GM12878 (cell line): ENCODE results near the gene ATP6V0C. TPM values are rescaled to one million over a fixed set of nuclear protein-coding genes. Genes with fewer than 3 reads are reported as not detected.

ENCODE experiments used
- ATAC-seq: fragments of 200-7000 bp; cut with Tn5 transposase; 3 replicates; pipeline ENCODE4 v1.9.1; 2020; ENCODE audit warnings: mild to moderate bottlenecking, moderate library complexity
- BruUV-seq: library from RNA; stranded (reverse); fragments of 400-500 nt; replicated peaks from 2 replicates; lab custom pipeline; 2021; lab: Mats Ljungman, UMichigan
- CTCF ChIA-PET: fragments of 300-600 bp; sonication (Branson Sonifier 250); formaldehyde crosslinking; extraction: SDS; loops from one replicate; lab custom pipeline; 2021; ENCODE audit warnings: inconsistent platforms; lab: Yijun Ruan, JAX
- POLR2A ChIA-PET: fragments of 350-600 bp; formaldehyde crosslinking; extraction: SDS; loops from one replicate; lab custom pipeline; 2021; ENCODE audit warnings: inconsistent platforms; lab: Charles Lee
- RAD21 ChIA-PET: fragments of 300-600 bp; sonication (Branson Sonifier 250); formaldehyde crosslinking; loops from one replicate; lab custom pipeline; 2023; ENCODE audit warnings: antibody characterized with exemption; ENCODE audit not compliant: unreplicated experiment; lab: Charles Lee
- SMC1A ChIA-PET: fragments of 300-600 bp; sonication (Branson Sonifier 250); formaldehyde crosslinking; loops from one replicate; lab custom pipeline; 2023; ENCODE audit not compliant: unreplicated experiment, uncharacterized antibody; lab: Charles Lee
- DNase-seq: peaks from one replicate; pipeline ENCODE4 v3.0.0-alpha.2; 2011; ENCODE audit warnings: low read depth, low spot score
- FAIRE-seq: peaks from 3 replicates; lab custom pipeline; 2011; peaks lifted over from hg19 to GRCh38; lab: Jason Lieb, UNC
- H2AFZ ChIP-seq: 2 replicates; pipeline ENCODE4 v1.6.0; 2011; ENCODE audit warnings: low read depth, low read length, control low read depth; ENCODE audit not compliant: control insufficient read depth
- H3K27ac ChIP-seq: 2 replicates; pipeline ENCODE4 v1.5.1; 2011; ENCODE audit warnings: control low read depth; ENCODE audit not compliant: control insufficient read depth, insufficient read depth
- H3K27me3 ChIP-seq, 2 experiments: replicated peaks in 1 of 2; 2 replicates each; pipeline versions ENCODE4 v1.6.0 to v1.6.1; 2011; ENCODE audit warnings: low read length in 1 of 2; ENCODE audit not compliant: control insufficient read depth in 2 of 2, insufficient read depth in 2 of 2
- H3K36me3 ChIP-seq, 2 experiments: 2 replicates each; pipeline ENCODE4 v1.5.1; 2011; ENCODE audit warnings: low read length in 1 of 2; ENCODE audit not compliant: control insufficient read depth in 2 of 2, insufficient read depth in 2 of 2
- H3K4me1 ChIP-seq: 2 replicates; pipeline ENCODE4 v1.6.1; 2011; ENCODE audit warnings: mild to moderate bottlenecking, low read length, moderate library complexity, mixed read lengths; ENCODE audit not compliant: control insufficient read depth, insufficient read depth
- H3K4me2 ChIP-seq: 2 replicates; pipeline ENCODE4 v1.6.0; 2011; ENCODE audit warnings: control low read depth; ENCODE audit not compliant: control insufficient read depth, insufficient read depth
- H3K4me3 ChIP-seq: fragments of 200-600 bp; sonication (generic); 2 replicates; pipeline ENCODE4 v1.5.1; 2016
- H3K79me2 ChIP-seq: 2 replicates; pipeline ENCODE4 v1.6.0; 2011; ENCODE audit warnings: low read length; ENCODE audit not compliant: control insufficient read depth, insufficient read depth
- H3K9ac ChIP-seq: 2 replicates; pipeline ENCODE4 v1.8.0; 2011; ENCODE audit warnings: low read length, control low read depth, mixed read lengths; ENCODE audit not compliant: control insufficient read depth, insufficient read depth
- H3K9me3 ChIP-seq: replicated peaks from 3 replicates; pipeline ENCODE4 v1.5.1; 2011; ENCODE audit warnings: mild to moderate bottlenecking, low read length; ENCODE audit not compliant: control insufficient read depth, insufficient read depth
- H4K20me1 ChIP-seq: 2 replicates; pipeline ENCODE4 v1.6.0; 2011; ENCODE audit not compliant: control insufficient read depth, insufficient read depth
- EZH2 ChIP-seq: IDR thresholded peaks from 2 replicates; pipeline ENCODE4 v1.6.1; 2012; ENCODE audit warnings: low read depth, mild to moderate bottlenecking, control low read depth, inconsistent platforms, low read length, borderline replicate concordance; ENCODE audit not compliant: control insufficient read depth
- FOXK2 ChIP-seq: fragments of 450-650 bp; IDR thresholded peaks from 2 replicates; pipeline ENCODE4 v1.6.1; 2017; ENCODE audit warnings: mild to moderate bottlenecking, moderate library complexity
- IRF4 ChIP-seq: IDR thresholded peaks from 2 replicates; pipeline ENCODE4 v1.6.1; 2011; ENCODE audit warnings: low read depth, low read length
- NFIC ChIP-seq: IDR thresholded peaks from 2 replicates; pipeline ENCODE4 v1.6.1; 2012; ENCODE audit warnings: low read depth, mild to moderate bottlenecking, inconsistent platforms, low read length, moderate library complexity
- RAD51 ChIP-seq: fragments of 450-650 bp; IDR thresholded peaks from 2 replicates; pipeline ENCODE4 v1.6.1; 2016; ENCODE audit warnings: moderate library complexity, mild to moderate bottlenecking, inconsistent platforms
- SIN3A ChIP-seq: IDR thresholded peaks from 2 replicates; pipeline ENCODE4 v1.6.1; 2012; ENCODE audit warnings: low read depth, low read length, improper control_type of control experiment
- SMAD5 ChIP-seq: IDR thresholded peaks from 2 replicates; pipeline ENCODE4 v1.6.1; 2016; ENCODE audit warnings: antibody characterized with exemption, low read depth
- ZZZ3 ChIP-seq: IDR thresholded peaks from 2 replicates; pipeline ENCODE4 v1.6.1; 2011; ENCODE audit warnings: low read depth; ENCODE audit not compliant: control insufficient read depth, insufficient read length
- WGBS: methylation state at CpG from one replicate; pipeline ENCODE4 v1.1.6; 2016; ENCODE audit warnings: low lambda C conversion rate; ENCODE audit not compliant: insufficient replicate concordance, insufficient coverage; ENCODE audit errors: missing lambda C conversion rate; 5-methylcytosine and 5-hydroxymethylcytosine counted together
- in situ Hi-C: fragments of 300-500 bp; cut with MboI; formaldehyde crosslinking; loops from 9 replicates; pipeline ENCODE4 v1.14.3; 2018; ENCODE audit warnings: mixed read lengths
- intact Hi-C: fragments of 100-400 bp; cut with micrococcal nuclease; formaldehyde crosslinking; loops from one replicate; pipeline ENCODE4 v1.14.2; 2022; ENCODE audit not compliant: unreplicated experiment
- polyA plus RNA-seq, 11 experiments: library from polyadenylated mRNA; depleted of rRNA in 4 of 11; unstranded in 6 of 11; stranded (reverse) in 5 of 11; fragments of >200 nt; fragmentation: Nextera tagmentation in 4 of 11; fragmentation: Illumina TruSeq in 1 of 11; extraction: Ambion mirVana in 4 of 11; extraction: Trizol in 1 of 11; gene quantifications; 1 replicate in 1 of 11; 2 replicates in 10 of 11; pipeline versions ENCODE4 v1.2.1 to v1.2.3, GENCODE V29; 2011 to 2016; ENCODE audit warnings: inconsistent platforms in 2 of 11, missing spikeins in 2 of 11, low read depth in 1 of 11
- total RNA-seq, 4 experiments: library from RNA; depleted of rRNA in 3 of 4; stranded (reverse); fragments of >200 nt in 3 of 4; fragmentation: Illumina TruSeq in 1 of 4; extraction: Trizol in 1 of 4; gene quantifications; 2 replicates each; pipeline versions ENCODE4 v1.2.1 to v1.2.3, GENCODE V29; 2013 to 2021
- TF ChIP-seq, protein P1 (sequence below): fragments of 450-650 bp; IDR thresholded peaks from 2 replicates; pipeline ENCODE4 v1.6.1; 2017; ENCODE audit warnings: mild to moderate bottlenecking, moderate library complexity
- TF ChIP-seq, protein P2 (sequence below): fragments of 150-350 bp; IDR thresholded peaks from 2 replicates; pipeline ENCODE4 v1.6.1; 2014; ENCODE audit warnings: mild to moderate bottlenecking, low read depth, low read length
- TF ChIP-seq, protein P3 (sequence below): IDR thresholded peaks from 2 replicates; pipeline ENCODE4 v1.6.1; 2012; ENCODE audit warnings: low read depth, low read length, improper control_type of control experiment

ATP6V0C gene
- total and polyA plus RNA-seq, 10 of the 15 experiments (the other 5 are each of a cell fraction or from before 2014, with no cell fraction given) = 2.4 to 135 (median 18.4) TPM

DNA sequence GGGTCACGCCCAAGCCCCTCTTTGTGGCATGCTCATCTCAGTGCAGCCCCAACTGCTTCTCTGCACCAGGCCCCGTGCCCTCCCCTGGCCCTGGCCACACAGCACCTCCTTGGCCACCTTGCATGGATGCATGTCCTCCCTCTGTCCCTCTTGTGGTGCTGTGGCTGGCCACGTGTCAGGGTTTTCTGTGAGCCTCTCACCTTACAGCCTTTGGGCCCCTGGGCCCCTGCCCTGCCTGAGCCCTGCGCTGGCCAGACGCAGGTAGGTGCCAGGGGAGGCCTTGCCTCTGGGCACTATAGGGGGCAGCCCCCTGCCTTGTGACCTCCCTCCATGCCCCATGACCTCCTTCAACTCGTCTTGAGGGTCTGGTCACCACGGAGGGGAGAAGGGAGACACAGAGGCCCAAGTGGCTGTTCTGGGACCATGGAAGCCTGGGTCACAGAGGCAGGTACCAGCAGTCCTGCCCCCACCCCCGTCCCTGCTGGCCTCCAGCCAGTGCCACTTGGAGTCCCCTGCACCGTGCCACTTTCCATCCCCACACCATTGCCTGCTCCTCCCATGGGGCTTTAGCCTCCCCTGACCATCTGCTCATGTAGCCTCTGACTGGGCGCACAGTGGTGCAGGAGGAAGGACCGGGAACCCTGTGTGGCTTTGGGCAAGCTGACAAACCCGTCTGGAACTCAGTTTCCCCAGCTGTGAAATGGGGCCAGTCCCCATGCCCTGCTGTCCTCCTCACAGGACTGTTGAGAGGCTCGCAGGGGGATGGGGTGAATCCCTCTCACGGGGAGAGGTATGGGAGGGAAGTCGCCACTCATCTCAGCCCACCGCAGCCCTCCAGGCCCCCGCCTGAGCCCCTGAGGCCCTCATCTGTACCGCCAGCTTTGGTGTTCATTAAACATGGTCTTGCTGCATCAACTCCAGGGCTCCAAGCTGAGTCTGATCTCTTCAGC lies 11.5 kb upstream of the ATP6V0C start:
- no peak overlapping the region for H3K27ac ChIP-seq
- H3K9me3 ChIP-seq = no peaks in the 10 kb centered on the region
- POLR2A ChIA-PET = interaction anchor here (0.9 to 1.5 kb wide), 4 partner anchors 34 to 233 kb away, joined by 3 to 7 read pairs (median 6); partner anchors contain the start of gene CCNF
- CTCF ChIA-PET = interaction anchor here (0.6 to 2.8 kb wide), 21 partner anchors 8 to 347 kb away, joined by 3 to 36 read pairs (median 5); partner anchors contain the start of genes CCNF, TEDC2 and TRAF7
- H3K79me2 ChIP-seq = no peaks in the 10 kb centered on the region
- peaks cover 8% of the 10 kb centered on the region for H3K4me1 ChIP-seq
- intact Hi-C loops (loop anchor here (2.0 to 10.0 kb wide), 4 partner anchors 69 to 307 kb away; partner anchors contain the start of genes ABCA3 and RNPS1), in situ Hi-C loops (no loop called here)
- BruUV-seq = no TSS peak
- H4K20me1 ChIP-seq = no peaks in the 10 kb centered on the region
- DNase-seq = no peak
- no peaks in the 10 kb centered on the region for H3K27me3 ChIP-seq
- no peak overlapping the region for H3K4me3 ChIP-seq
- RAD21 ChIA-PET = interaction anchor here (0.8 to 2.0 kb wide), 10 partner anchors 8 to 559 kb away, joined by 3 to 16 read pairs (median 4); partner anchors contain the start of genes CCNF, ECI1 and MSRB1
- no peak overlapping the region for H3K9ac ChIP-seq
- no peak overlapping the region for H2AFZ ChIP-seq
- no peak overlapping the region for H3K4me2 ChIP-seq
- 61% methylated on average over 17 of the region's 18 CpGs for WGBS
- peaks cover 0 to 2% of the 10 kb centered on the region in 2 experiments; a peak in 2 of 4 replicates for H3K36me3 ChIP-seq
- FAIRE-seq = no peak
- SMC1A ChIA-PET = interaction anchor here (0.7 to 2.5 kb wide), 6 partner anchors 10 to 252 kb away, joined by 3 to 17 read pairs (median 4); partner anchors contain the start of gene CCNF
- ATAC-seq = no peak
- no peak for TF ChIP-seq FOXK2
- TF ChIP-seq IRF4 = no peak
- no peak for TF ChIP-seq EZH2
- no peak for TF ChIP-seq NFIC
- no peak for TF ChIP-seq ZZZ3
- TF ChIP-seq, protein P1, sequence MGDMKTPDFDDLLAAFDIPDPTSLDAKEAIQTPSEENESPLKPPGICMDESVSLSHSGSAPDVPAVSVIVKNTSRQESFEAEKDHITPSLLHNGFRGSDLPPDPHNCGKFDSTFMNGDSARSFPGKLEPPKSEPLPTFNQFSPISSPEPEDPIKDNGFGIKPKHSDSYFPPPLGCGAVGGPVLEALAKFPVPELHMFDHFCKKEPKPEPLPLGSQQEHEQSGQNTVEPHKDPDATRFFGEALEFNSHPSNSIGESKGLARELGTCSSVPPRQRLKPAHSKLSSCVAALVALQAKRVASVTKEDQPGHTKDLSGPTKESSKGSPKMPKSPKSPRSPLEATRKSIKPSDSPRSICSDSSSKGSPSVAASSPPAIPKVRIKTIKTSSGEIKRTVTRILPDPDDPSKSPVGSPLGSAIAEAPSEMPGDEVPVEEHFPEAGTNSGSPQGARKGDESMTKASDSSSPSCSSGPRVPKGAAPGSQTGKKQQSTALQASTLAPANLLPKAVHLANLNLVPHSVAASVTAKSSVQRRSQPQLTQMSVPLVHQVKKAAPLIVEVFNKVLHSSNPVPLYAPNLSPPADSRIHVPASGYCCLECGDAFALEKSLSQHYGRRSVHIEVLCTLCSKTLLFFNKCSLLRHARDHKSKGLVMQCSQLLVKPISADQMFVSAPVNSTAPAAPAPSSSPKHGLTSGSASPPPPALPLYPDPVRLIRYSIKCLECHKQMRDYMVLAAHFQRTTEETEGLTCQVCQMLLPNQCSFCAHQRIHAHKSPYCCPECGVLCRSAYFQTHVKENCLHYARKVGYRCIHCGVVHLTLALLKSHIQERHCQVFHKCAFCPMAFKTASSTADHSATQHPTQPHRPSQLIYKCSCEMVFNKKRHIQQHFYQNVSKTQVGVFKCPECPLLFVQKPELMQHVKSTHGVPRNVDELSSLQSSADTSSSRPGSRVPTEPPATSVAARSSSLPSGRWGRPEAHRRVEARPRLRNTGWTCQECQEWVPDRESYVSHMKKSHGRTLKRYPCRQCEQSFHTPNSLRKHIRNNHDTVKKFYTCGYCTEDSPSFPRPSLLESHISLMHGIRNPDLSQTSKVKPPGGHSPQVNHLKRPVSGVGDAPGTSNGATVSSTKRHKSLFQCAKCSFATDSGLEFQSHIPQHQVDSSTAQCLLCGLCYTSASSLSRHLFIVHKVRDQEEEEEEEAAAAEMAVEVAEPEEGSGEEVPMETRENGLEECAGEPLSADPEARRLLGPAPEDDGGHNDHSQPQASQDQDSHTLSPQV = no peak
- TF ChIP-seq SMAD5 = no peak
- TF ChIP-seq, protein P2, sequence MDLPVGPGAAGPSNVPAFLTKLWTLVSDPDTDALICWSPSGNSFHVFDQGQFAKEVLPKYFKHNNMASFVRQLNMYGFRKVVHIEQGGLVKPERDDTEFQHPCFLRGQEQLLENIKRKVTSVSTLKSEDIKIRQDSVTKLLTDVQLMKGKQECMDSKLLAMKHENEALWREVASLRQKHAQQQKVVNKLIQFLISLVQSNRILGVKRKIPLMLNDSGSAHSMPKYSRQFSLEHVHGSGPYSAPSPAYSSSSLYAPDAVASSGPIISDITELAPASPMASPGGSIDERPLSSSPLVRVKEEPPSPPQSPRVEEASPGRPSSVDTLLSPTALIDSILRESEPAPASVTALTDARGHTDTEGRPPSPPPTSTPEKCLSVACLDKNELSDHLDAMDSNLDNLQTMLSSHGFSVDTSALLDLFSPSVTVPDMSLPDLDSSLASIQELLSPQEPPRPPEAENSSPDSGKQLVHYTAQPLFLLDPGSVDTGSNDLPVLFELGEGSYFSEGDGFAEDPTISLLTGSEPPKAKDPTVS = no peak
- TF ChIP-seq RAD51 = no peak
- TF ChIP-seq, protein P3, sequence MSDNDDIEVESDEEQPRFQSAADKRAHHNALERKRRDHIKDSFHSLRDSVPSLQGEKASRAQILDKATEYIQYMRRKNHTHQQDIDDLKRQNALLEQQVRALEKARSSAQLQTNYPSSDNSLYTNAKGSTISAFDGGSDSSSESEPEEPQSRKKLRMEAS = no peak
- TF ChIP-seq SIN3A = no peak
